Ascending aorta (tissue), 2 donors: Measurements from ENCODE around the gene DCAF8L2. TPM values are rescaled to one million over a fixed set of nuclear protein-coding genes. Genes with fewer than 3 reads are reported as not detected.
"Not testable (repeated sequence)": the region's sequence is repeated elsewhere in the genome, so short reads cannot be mapped to it uniquely, and the experiment has no call there.

Experiments used
- DNase-seq, 2 donors: peaks; one replicate each; pipeline ENCODE4 v3.0.0-alpha.2; 2019; ENCODE audit warnings: low spot score in 2 of 2
- H3K27ac ChIP-seq, 2 donors: fragments of 200-600 bp; sonication (generic); one replicate each; pipeline ENCODE4 v1.5.1; 2016 to 2017; ENCODE audit warnings: mild to moderate bottlenecking in 1 of 2
- H3K27me3 ChIP-seq: fragments of 200-600 bp; sonication (generic); one replicate; pipeline ENCODE4 v1.5.1; 2017
- H3K36me3 ChIP-seq, 2 donors: fragments of 200-600 bp; sonication (generic); one replicate each; pipeline ENCODE4 v1.5.1; 2016
- H3K4me1 ChIP-seq, 2 donors: fragments of 200-600 bp; sonication (generic); one replicate each; pipeline ENCODE4 v1.5.1; 2016 to 2017; ENCODE audit warnings: mild to moderate bottlenecking in 1 of 2
- H3K4me3 ChIP-seq, 2 donors: fragments of 200-600 bp; sonication (generic); one replicate each; pipeline ENCODE4 v1.5.1; 2016 to 2017; ENCODE audit warnings: mild to moderate bottlenecking in 1 of 2
- H3K9me3 ChIP-seq, 2 donors: fragments of 200-600 bp; sonication (generic); one replicate each; pipeline ENCODE4 v1.5.1; 2016
- CTCF ChIP-seq, 3 experiments: fragments of 200-600 bp in 2 of 3; fragments of 450-650 bp in 1 of 3; sonication (generic) in 2 of 3; IDR thresholded peaks; one replicate each; pipeline ENCODE4 v1.5.1; 2016 to 2019; ENCODE audit warnings: antibody characterized with exemption in 3 of 3, mild to moderate bottlenecking in 1 of 3, moderate library complexity in 1 of 3
- intact Hi-C: fragments of 100-400 bp; cut with DNase I; formaldehyde crosslinking; loops from one replicate; pipeline ENCODE4 v1.15.1; 2023
- total RNA-seq: library from RNA; depleted of rRNA; stranded (reverse); fragments of >200 nt; gene quantifications from one replicate; pipeline ENCODE4 v1.1.0, GENCODE V29; 2016

DCAF8L2 gene
- total RNA-seq, 1 donor from 2014 or later = not detected

- no peaks in the 10 kb centered on the region for H3K4me1 ChIP-seq
- H3K4me3 ChIP-seq = no peak overlapping the region
- no peaks in the 10 kb centered on the region for H3K27me3 ChIP-seq
- TF ChIP-seq CTCF (IDR thresholded peaks at IDR 0.05) = no peak
- no peak for DNase-seq
- H3K9me3 ChIP-seq = no peaks in the 10 kb centered on the region
- no peak overlapping the region for H3K27ac ChIP-seq
- intact Hi-C loops = no loop called here
- no peaks in the 10 kb centered on the region for H3K36me3 ChIP-seq
These were observed 85.3 kb downstream of the DCAF8L2 start for GRCh38 chrX:27675493-27675892.

GRCh38 chrX:27679281-27679680 is 89.1 kb downstream of the DCAF8L2 start:
- H3K4me3 ChIP-seq = no peak overlapping the region
- H3K4me1 ChIP-seq = no peaks in the 10 kb centered on the region
- no peak overlapping the region for H3K27ac ChIP-seq
- no peaks in the 10 kb centered on the region for H3K9me3 ChIP-seq
- no peak for TF ChIP-seq CTCF (IDR thresholded peaks at IDR 0.05)
- DNase-seq = no peak
- no peaks in the 10 kb centered on the region for H3K36me3 ChIP-seq
- H3K27me3 ChIP-seq = no peaks in the 10 kb centered on the region
- intact Hi-C loops = no loop called here

GRCh38 chrX:27680726-27681125 is 90.6 kb downstream of the DCAF8L2 start:
- Histone ChIP-seq H3K36me3 (no peaks in the 10 kb centered on the region), H3K9me3 (no peaks in the 10 kb centered on the region), H3K27ac (no peak overlapping the region), H3K4me3 (no peak overlapping the region), H3K27me3 (no peaks in the 10 kb centered on the region), H3K4me1 (no peaks in the 10 kb centered on the region)
- intact Hi-C loops = no loop called here
- TF ChIP-seq CTCF (IDR thresholded peaks at IDR 0.05) = no peak
- no peak for DNase-seq

- H3K27me3 ChIP-seq, H3K4me1 ChIP-seq, H3K36me3 ChIP-seq, H3K4me3 ChIP-seq, DNase-seq, intact Hi-C loops, H3K9me3 ChIP-seq, H3K27ac ChIP-seq: not testable (repeated sequence)
These were observed 93.5 kb downstream of the DCAF8L2 start for GRCh38 chrX:27683566-27684208.

GRCh38 chrX:27694667-27695066 is 104.5 kb downstream of the DCAF8L2 start:
- no peak for DNase-seq
- TF ChIP-seq CTCF (IDR thresholded peaks at IDR 0.05) = no peak
- no peak overlapping the region for H3K4me3 ChIP-seq
- no peaks in the 10 kb centered on the region for H3K9me3 ChIP-seq
- intact Hi-C loops = no loop called here
- H3K27ac ChIP-seq = no peak overlapping the region
- no peaks in the 10 kb centered on the region for H3K27me3 ChIP-seq
- H3K36me3 ChIP-seq = no peaks in the 10 kb centered on the region
- H3K4me1 ChIP-seq = no peaks in the 10 kb centered on the region

- no peak for TF ChIP-seq CTCF (IDR thresholded peaks at IDR 0.05)
- Histone ChIP-seq H3K27me3 (no peaks in the 10 kb centered on the region), H3K27ac (no peak overlapping the region), H3K4me1 (no peaks in the 10 kb centered on the region), H3K9me3 (no peaks in the 10 kb centered on the region), H3K36me3 (no peaks in the 10 kb centered on the region), H3K4me3 (no peak overlapping the region)
- intact Hi-C loops = no loop called here
- DNase-seq = no peak
These were observed 116.4 kb downstream of the DCAF8L2 start for GRCh38 chrX:27706526-27706925.
